ENCODE measurements around the gene GTF3C5. TPM values are rescaled to one million over a fixed set of nuclear protein-coding genes. Genes with fewer than 3 reads are reported as not detected.

The GTF3C5 gene
- total and polyA plus RNA-seq, 8 donors, result 17.4 to 68.5 (median 25.1) TPM

GRCh38 chr9:133009906-133010582, 20.8 kb upstream of the GTF3C5 start:
- H3K9me3 ChIP-seq, result no peaks in the 10 kb centered on the region
- DNase-seq (no peak), ATAC-seq (no peak), FAIRE-seq (no peak)
- TF ChIP-seq CTCF (IDR thresholded peaks at IDR 0.05), result no peak
- no peaks in the 10 kb centered on the region for H3K27me3 ChIP-seq
- H3K4me3 ChIP-seq, result no peak overlapping the region
- no peaks in the 10 kb centered on the region for H3K4me1 ChIP-seq
- intact Hi-C loops (cut with DNase I), result no loop called here
- 73 to 77% methylated on average over 5 of the region's 5 CpGs for WGBS, 2 donors
- no peak overlapping the region for H3K27ac ChIP-seq
- H3K36me3 ChIP-seq, result no peaks in the 10 kb centered on the region

GRCh38 chr9:133014696-133015095, 16.1 kb upstream of the GTF3C5 start:
- intact Hi-C loops (cut with DNase I), result no loop called here
- H3K27ac ChIP-seq, result no peak overlapping the region
- H3K4me3 ChIP-seq, result no peak overlapping the region
- WGBS, 2 donors, result 82 to 88% methylated on average over 5 of the region's 5 CpGs
- H3K36me3 ChIP-seq, result no peaks in the 10 kb centered on the region
- ATAC-seq (no peak), FAIRE-seq (no peak), DNase-seq (no peak)
- no peaks in the 10 kb centered on the region for H3K9me3 ChIP-seq
- no peak for TF ChIP-seq CTCF (IDR thresholded peaks at IDR 0.05)
- H3K4me1 ChIP-seq, result no peaks in the 10 kb centered on the region
- H3K27me3 ChIP-seq, result no peaks in the 10 kb centered on the region

DNA sequence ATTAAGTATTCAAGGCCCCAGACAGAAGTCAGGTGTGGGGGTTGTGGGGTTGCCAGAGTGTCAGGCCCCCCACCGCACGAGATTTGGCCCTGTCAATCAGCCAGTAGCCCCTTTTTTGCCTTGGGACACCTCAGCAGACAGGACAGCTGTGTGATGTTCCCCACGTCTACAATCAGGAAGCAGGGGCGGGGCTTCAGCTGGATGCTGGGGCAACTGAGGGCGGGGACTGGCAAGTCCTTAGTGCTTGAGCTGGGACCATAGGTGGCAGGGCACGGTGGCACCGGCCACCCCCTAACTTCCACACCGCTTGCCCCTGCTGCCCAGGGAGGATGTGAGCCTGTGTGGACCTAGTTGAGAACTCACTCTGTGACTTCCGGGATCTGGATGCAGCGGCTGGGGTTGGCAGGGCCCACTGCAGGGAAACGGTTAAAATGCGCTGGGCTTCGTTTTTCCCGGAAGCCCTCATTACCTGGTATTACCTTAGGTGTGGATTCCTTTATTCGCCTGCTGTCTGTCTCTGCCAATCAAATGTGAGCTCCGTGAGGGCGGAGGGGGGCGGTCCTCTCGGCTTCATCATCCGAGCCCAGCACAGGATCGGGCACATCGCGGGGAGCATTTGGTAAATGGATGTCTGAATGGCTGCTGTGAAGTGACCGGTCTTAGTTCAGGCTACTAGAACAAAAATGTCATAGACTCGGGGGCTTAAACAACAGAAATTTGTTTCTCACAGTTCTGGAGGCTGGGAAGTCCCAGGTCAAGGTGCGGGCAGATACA, 7.5 kb upstream of the GTF3C5 start:
- FAIRE-seq, result no peak
- H3K36me3 ChIP-seq, result no peaks in the 10 kb centered on the region
- no peaks in the 10 kb centered on the region for H3K9me3 ChIP-seq
- WGBS, 2 donors, result 57 to 66% methylated on average over 26 of the region's 26 CpGs
- H3K4me3 ChIP-seq, result no peak overlapping the region
- no peak overlapping the region for H3K27ac ChIP-seq
- peak in 1 of 6 donors; percentile 73 for DNase-seq
- TF ChIP-seq CTCF (IDR thresholded peaks at IDR 0.05), result no peak
- H3K27me3 ChIP-seq, result no peaks in the 10 kb centered on the region
- intact Hi-C loops (cut with DNase I), result no loop called here
- H3K4me1 ChIP-seq, result no peaks in the 10 kb centered on the region
- peak in 3 of 4 donors; percentile 6 to 12 (median 9) for ATAC-seq

DNA sequence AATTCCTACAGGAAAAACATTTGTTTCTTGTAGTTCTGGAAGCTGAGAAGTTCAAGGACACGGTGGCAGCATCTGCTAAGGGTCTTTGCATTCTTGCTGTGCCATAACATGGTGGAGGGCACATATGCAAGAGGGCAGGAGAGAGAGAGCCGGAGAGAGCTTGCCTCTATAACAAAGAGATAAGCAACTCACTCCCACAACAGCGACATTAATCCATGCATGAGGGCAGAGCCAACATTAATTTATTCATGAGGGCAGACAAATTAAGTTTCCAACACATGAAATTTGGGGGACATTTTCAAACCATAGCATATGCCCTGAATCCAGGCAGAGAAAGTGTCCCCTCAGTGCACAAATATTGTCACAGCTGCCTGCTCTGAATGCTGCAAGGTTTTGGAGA, 4.4 kb upstream of the GTF3C5 start:
- intact Hi-C loops (cut with DNase I), result no loop called here
- FAIRE-seq (no peak), DNase-seq (no peak), ATAC-seq (no peak)
- Histone ChIP-seq H3K9me3 (no peaks in the 10 kb centered on the region), H3K4me3 (no peak overlapping the region), H3K4me1 (peaks cover 0 to 8% (median 6%) of the 10 kb centered on the region in 3 donors), H3K36me3 (no peaks in the 10 kb centered on the region), H3K27me3 (no peaks in the 10 kb centered on the region), H3K27ac (no peak overlapping the region)
- WGBS, 2 donors, result 53 to 55% methylated on average over 3 of the region's 3 CpGs
- no peak for TF ChIP-seq CTCF (IDR thresholded peaks at IDR 0.05)

GRCh38 chr9:133027134-133027533, 3.7 kb upstream of the GTF3C5 start:
- 40 to 60% methylated on average over 5 of the region's 5 CpGs for WGBS, 2 donors
- Histone ChIP-seq H3K4me1 (peaks cover 6 to 15% (median 13%) of the 10 kb centered on the region in 3 donors), H3K4me3 (no peak overlapping the region), H3K27ac (no peak overlapping the region), H3K27me3 (no peaks in the 10 kb centered on the region), H3K36me3 (no peaks in the 10 kb centered on the region), H3K9me3 (no peaks in the 10 kb centered on the region)
- ATAC-seq, result no peak
- TF ChIP-seq CTCF (IDR thresholded peaks at IDR 0.05), result no peak
- intact Hi-C loops (cut with DNase I), result no loop called here
- no peak for FAIRE-seq
- peak in 1 of 6 donors; percentile 7 for DNase-seq

All from pancreas (tissue), 10 donors.